C4-2B (cell line): ENCODE data around the gene ARL17B.
"Not testable (repeated sequence)": the region's sequence is repeated elsewhere in the genome, so short reads cannot be mapped to it uniquely, and the experiment has no call there.

Experiments used
- ZFX ChIP-seq: fragments of 450-650 bp; IDR thresholded peaks from 2 replicates; pipeline ENCODE4 v1.6.1; 2017
- TF ChIP-seq, protein P1 (sequence below): fragments of 450-650 bp; conservative IDR thresholded peaks from 2 replicates; pipeline ENCODE4 v1.5.1; 2017; ENCODE audit warnings: mild to moderate bottlenecking

- TF ChIP-seq, protein P1, sequence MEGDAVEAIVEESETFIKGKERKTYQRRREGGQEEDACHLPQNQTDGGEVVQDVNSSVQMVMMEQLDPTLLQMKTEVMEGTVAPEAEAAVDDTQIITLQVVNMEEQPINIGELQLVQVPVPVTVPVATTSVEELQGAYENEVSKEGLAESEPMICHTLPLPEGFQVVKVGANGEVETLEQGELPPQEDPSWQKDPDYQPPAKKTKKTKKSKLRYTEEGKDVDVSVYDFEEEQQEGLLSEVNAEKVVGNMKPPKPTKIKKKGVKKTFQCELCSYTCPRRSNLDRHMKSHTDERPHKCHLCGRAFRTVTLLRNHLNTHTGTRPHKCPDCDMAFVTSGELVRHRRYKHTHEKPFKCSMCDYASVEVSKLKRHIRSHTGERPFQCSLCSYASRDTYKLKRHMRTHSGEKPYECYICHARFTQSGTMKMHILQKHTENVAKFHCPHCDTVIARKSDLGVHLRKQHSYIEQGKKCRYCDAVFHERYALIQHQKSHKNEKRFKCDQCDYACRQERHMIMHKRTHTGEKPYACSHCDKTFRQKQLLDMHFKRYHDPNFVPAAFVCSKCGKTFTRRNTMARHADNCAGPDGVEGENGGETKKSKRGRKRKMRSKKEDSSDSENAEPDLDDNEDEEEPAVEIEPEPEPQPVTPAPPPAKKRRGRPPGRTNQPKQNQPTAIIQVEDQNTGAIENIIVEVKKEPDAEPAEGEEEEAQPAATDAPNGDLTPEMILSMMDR, result not testable (repeated sequence)
- not testable (repeated sequence) for TF ChIP-seq ZFX
These were observed at the start of gene ARL17B for GRCh38 chr17:46361755-46362154.
